ENCODE measurements around the gene PLEKHH3.

PLEKHH3 gene

DNA sequence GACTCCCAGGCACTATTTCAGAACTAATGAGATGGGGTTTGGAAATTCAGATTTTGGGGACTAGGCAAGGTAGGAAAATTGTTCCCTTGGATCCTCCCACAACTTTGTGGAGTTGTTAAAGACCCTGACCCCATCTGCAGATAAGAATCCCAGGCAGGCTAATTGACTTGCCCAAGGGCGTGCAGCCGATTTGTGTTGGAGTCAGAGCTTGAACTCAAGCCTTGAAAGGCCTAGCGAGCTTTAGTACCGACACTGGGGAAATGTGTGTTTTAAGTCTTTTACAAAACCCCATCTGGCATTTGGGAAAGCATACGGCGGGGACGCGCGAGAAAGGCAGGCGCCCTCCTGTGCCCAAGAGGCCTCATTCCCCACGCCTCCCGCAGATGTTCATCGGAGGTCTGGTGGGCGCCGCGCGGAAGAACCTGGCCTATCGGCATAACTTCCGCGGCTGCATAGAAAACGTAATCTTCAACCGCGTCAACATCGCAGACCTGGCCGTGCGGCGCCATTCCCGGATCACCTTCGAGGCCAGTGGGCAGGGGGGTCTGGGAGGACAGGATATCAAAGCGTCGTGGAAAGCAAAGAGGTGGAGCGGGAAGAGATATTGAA, 9.8 kb upstream of the PLEKHH3 start:
- no peak for DNase-seq (ENCODE audit: low read depth)
- no peak for TF ChIP-seq CTCF (conservative IDR thresholded peaks at IDR 0.05; ENCODE audit: low read length)

DNA sequence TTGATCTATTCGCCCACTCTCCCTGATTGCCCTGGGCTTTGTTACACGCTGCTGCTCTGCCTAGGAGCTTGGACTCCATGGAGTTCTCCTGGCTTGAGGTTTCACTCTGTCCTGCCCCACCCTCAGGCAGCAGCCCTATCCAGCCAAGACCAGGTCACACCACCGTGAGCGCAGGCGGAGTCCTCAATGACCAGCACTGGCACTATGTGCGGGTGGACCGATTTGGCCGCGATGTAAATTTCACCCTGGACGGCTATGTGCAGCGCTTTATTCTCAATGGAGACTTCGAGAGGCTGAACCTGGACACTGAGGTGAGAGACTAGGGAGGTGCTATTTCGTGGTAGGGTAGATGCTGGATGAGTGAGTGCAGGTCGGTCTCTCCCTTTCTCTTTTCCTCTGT, 9.0 kb upstream of the PLEKHH3 start:
- no peak for TF ChIP-seq CTCF (conservative IDR thresholded peaks at IDR 0.05; ENCODE audit: low read length)
- H3K4me3 ChIP-seq (ENCODE audit: low read length): no peak overlapping the region
- DNase-seq (ENCODE audit: low read depth): no peak

More for the DNA sequence above, 9.8 kb upstream of the PLEKHH3 start:
- no peak overlapping the region for H3K4me3 ChIP-seq (ENCODE audit: low read length)

- no peak overlapping the region for H3K4me3 ChIP-seq (ENCODE audit: low read length)
- DNase-seq (ENCODE audit: low read depth): no peak
- TF ChIP-seq CTCF (conservative IDR thresholded peaks at IDR 0.05; ENCODE audit: low read length): no peak
Measured at GRCh38 chr17:42684929-42685556, 8.2 kb upstream of the PLEKHH3 start.

DNA sequence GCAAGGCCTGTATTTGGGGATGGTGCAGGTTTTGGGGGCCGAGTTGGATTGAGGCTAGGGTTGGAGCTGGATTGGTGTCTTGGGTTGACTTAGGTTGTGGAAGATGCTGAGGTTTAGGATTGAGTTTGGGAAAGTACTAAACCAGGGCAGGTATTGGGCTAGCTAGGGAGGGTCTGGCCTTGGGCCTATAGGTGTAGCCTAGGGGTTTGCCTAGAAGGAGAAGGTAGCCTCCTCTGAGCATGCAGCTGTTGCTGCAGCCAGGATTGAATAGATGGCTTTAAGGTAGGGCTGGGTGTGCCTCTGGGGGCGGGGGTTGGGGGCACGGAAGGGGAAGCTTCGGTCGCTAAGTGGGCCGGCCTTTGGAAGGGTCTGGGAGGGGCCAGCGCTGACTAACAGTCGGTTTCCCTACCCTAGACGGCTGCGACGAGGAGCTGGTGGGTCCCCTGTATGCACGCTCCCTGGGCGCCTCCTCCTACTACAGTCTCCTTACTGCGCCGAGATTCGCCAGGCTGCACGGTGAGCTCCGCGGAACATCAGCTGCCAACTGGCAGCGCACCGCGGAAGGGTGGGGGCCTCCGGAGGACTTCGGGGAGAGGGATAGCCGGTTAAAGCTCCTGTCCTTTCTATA, 6.7 kb upstream of the PLEKHH3 start:
- no peak for TF ChIP-seq CTCF (conservative IDR thresholded peaks at IDR 0.05; ENCODE audit: low read length)

GRCh38 chr17:42682722-42683403, 6.1 kb upstream of the PLEKHH3 start:
- H3K4me3 ChIP-seq (ENCODE audit: low read length): peak overlapping the region; percentile 73
- TF ChIP-seq CTCF (conservative IDR thresholded peaks at IDR 0.05; ENCODE audit: low read length): no peak
- DNase-seq (ENCODE audit: low read depth): peak; percentile 63

More for the DNA sequence above, 6.7 kb upstream of the PLEKHH3 start:
- H3K4me3 ChIP-seq (ENCODE audit: low read length): peak overlapping the region; percentile 73
- DNase-seq (ENCODE audit: low read depth): no peak

DNA sequence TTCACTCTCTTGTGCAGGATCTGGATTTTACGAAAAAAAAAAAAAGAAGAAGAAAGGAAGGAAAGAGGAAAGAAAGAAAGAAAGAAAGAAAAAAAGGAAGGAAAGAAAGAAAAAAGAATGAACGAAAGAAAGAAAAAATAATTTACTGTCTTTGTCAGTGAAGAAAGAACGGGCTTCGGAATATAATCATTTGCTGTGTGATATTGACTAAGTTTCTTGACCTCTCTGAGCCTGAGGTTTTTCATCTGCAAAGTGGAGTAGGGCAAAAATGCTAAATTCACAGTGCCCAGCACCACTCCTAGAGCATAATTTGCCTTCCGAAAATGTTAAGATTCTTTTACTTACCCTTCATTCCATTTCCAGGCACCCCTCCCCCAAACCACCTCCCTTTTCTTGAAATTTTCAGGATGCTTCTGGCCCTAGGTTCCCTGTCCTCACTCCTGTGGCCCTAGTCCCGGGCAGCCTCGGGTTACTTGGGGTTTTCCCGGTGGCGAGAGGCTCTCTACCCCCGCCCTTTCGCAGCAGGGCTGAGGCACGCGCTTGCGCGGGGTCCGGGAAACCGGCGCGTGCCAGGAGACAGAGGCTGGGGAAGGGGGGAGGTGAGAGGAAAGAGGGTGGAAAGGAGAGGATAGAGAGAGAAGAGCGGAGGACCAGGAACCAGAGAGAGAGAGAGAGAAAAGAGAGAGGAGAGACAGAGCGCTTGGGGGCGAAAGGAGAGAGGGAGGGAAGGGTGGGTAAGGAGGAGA, 5.4 kb upstream of the PLEKHH3 start, which contains the start of gene CNTNAP1:
Gene CNTNAP1 (plus strand): TSS at position 556 of the 746 bp plus-strand sequence. CDS start 299 bp downstream, outside the sequence.
- peak within 1 kb of the TSS; percentile 73 for H3K4me3 ChIP-seq (ENCODE audit: low read length)
- TF ChIP-seq CTCF (conservative IDR thresholded peaks at IDR 0.05; ENCODE audit: low read length): no peak
- DNase-seq (ENCODE audit: low read depth): peak; percentile 75
